ENCODE data around the gene NR1H4.

GRCh38 chr12:100529756-100530350, 56.2 kb downstream of the NR1H4 start:
- TF ChIP-seq CTCF (IDR thresholded peaks at IDR 0.05 in 8 of 11, conservative IDR thresholded peaks at IDR 0.05 in 3 of 11) (no peak), POLR2A (IDR thresholded peaks at IDR 0.05) (no peak), POLR2AphosphoS5 (IDR thresholded peaks at IDR 0.05) (no peak)

Data from spleen (tissue), 7 donors.